ENCODE measurements around the gene CD80.
"Not testable (repeated sequence)": the region's sequence is repeated elsewhere in the genome, so short reads cannot be mapped to it uniquely, and the experiment has no call there.

- TF ChIP-seq CTCF (IDR thresholded peaks at IDR 0.05 in 4 of 5, conservative IDR thresholded peaks at IDR 0.05 in 1 of 5); POLR2A (IDR thresholded peaks at IDR 0.05): not testable (repeated sequence)
These were observed 6.5 kb downstream of the CD80 start for GRCh38 chr3:119552928-119553327.
